Right lung (tissue), 5 donors: ENCODE data around the gene BORCS5. TPM values are rescaled to one million over a fixed set of nuclear protein-coding genes. Genes with fewer than 3 reads are reported as not detected.
"Not testable (repeated sequence)": the region's sequence is repeated elsewhere in the genome, so short reads cannot be mapped to it uniquely, and the experiment has no call there.

ENCODE experiments used
- DNase-seq, 2 donors: peaks; one replicate each; pipeline ENCODE4 v3.0.0-alpha.2; 2013
- polyA plus RNA-seq, 5 donors: library from polyadenylated mRNA; unstranded; fragments of 120-200 nt; gene quantifications; one replicate each; pipeline versions ENCODE4 v1.2.1 to v1.2.3, GENCODE V29; 2013; ENCODE audit warnings: inconsistent platforms in 1 of 5, low replicate concordance in 1 of 5; ENCODE audit not compliant: insufficient read length in 5 of 5, insufficient read depth in 1 of 5

BORCS5 gene
- polyA plus RNA-seq, 5 donors = 7.1 to 8.8 (median 8.3) TPM

GRCh38 chr12:12454315-12454714 lies 97.4 kb downstream of the BORCS5 start:
- no peak for DNase-seq

- DNase-seq = no peak
Measured at GRCh38 chr12:12456637-12457036, 99.8 kb downstream of the BORCS5 start.

- DNase-seq = no peak
Measured at GRCh38 chr12:12460935-12461922, 104.4 kb downstream of the BORCS5 start.

GRCh38 chr12:12461923-12462315 lies 105.0 kb downstream of the BORCS5 start:
- no peak for DNase-seq

- no peak for DNase-seq
Measured at GRCh38 chr12:12465522-12465921, 108.6 kb downstream of the BORCS5 start.

GRCh38 chr12:12466157-12466556 lies 109.3 kb downstream of the BORCS5 start:
- no peak for DNase-seq

- no peak for DNase-seq
Measured at GRCh38 chr12:12467264-12467663, 110.4 kb downstream of the BORCS5 start.

- no peak for DNase-seq
Measured at GRCh38 chr12:12467688-12468261, 110.9 kb downstream of the BORCS5 start.

GRCh38 chr12:12468575-12468974 lies 111.7 kb downstream of the BORCS5 start:
- no peak for DNase-seq

GRCh38 chr12:12469386-12469785 lies 112.5 kb downstream of the BORCS5 start:
- DNase-seq = no peak

- DNase-seq = no peak
Measured at GRCh38 chr12:12470751-12471306, 114.0 kb downstream of the BORCS5 start.

- not testable (repeated sequence) for DNase-seq
Measured at GRCh38 chr12:12471982-12472961, 115.4 kb downstream of the BORCS5 start.

- DNase-seq = no peak
Measured at GRCh38 chr12:12473223-12473622, 116.3 kb downstream of the BORCS5 start.

- DNase-seq = no peak
Measured at GRCh38 chr12:12474471-12474928, 117.6 kb downstream of the BORCS5 start.

GRCh38 chr12:12474931-12475795 lies 118.3 kb downstream of the BORCS5 start:
- no peak for DNase-seq

GRCh38 chr12:12476857-12477531 lies 120.1 kb downstream of the BORCS5 start:
- DNase-seq = no peak

GRCh38 chr12:12477532-12477890 lies 120.6 kb downstream of the BORCS5 start:
- no peak for DNase-seq

- DNase-seq = no peak
Measured at GRCh38 chr12:12480074-12480473, 123.2 kb downstream of the BORCS5 start.

GRCh38 chr12:12481631-12482030 lies 124.8 kb downstream of the BORCS5 start:
- no peak for DNase-seq
